Measurements from ENCODE around the gene COL18A1. TPM values are rescaled to one million over a fixed set of nuclear protein-coding genes. Genes with fewer than 3 reads are reported as not detected.

COL18A1 gene
- polyA plus RNA-seq, 2 of the 4 experiments (the other 2 are of a cell fraction) = 17.3 to 88.4 TPM

GRCh38 chr21:45504516-45505415 is 99.8 kb downstream of the COL18A1 start (continued):
- no peak for TF ChIP-seq EHF (CRISPR knock-in tag; IDR thresholded peaks at IDR 0.05)

GRCh38 chr21:45505416-45506021 is 100.6 kb downstream of the COL18A1 start:
- ChIA-PET CTCF (interaction anchor here (0.6 kb wide), 1 partner anchor 140 kb away, joined by 4 read pairs; no protein-coding TSS in a partner anchor), POLR2A (no interaction called here)
- Histone ChIP-seq H3K4me3 (no peak overlapping the region), H3K9me3 (no peaks in the 10 kb centered on the region), H3K4me2 (no peak overlapping the region), H3K27ac (no peak overlapping the region), H3K4me1 (no peaks in the 10 kb centered on the region)
- DNase-seq (ENCODE audit: low read depth in 1 of 2, low spot score in 1 of 2) (no peak), FAIRE-seq (no peak), ATAC-seq (no peak)
- no peak for TF ChIP-seq KDM1A (IDR thresholded peaks at IDR 0.05; ENCODE audit: low read depth)
- no peak for TF ChIP-seq SMC3 (IDR thresholded peaks at IDR 0.05)
- TF ChIP-seq EHF (CRISPR knock-in tag; IDR thresholded peaks at IDR 0.05) = no peak
- no peak for TF ChIP-seq HOXA7 (CRISPR knock-in tag; IDR thresholded peaks at IDR 0.05)
- no peak for TF ChIP-seq EP300 (IDR thresholded peaks at IDR 0.05)
- no peak for TF ChIP-seq NFE2L2 (conservative IDR thresholded peaks at IDR 0.05; ENCODE audit: low read length)
- TF ChIP-seq KDM5A (IDR thresholded peaks at IDR 0.05) = no peak
- 89% methylated on average over 15 of the region's 33 CpGs for WGBS (ENCODE audit: missing lambda C conversion rate)

DNA sequence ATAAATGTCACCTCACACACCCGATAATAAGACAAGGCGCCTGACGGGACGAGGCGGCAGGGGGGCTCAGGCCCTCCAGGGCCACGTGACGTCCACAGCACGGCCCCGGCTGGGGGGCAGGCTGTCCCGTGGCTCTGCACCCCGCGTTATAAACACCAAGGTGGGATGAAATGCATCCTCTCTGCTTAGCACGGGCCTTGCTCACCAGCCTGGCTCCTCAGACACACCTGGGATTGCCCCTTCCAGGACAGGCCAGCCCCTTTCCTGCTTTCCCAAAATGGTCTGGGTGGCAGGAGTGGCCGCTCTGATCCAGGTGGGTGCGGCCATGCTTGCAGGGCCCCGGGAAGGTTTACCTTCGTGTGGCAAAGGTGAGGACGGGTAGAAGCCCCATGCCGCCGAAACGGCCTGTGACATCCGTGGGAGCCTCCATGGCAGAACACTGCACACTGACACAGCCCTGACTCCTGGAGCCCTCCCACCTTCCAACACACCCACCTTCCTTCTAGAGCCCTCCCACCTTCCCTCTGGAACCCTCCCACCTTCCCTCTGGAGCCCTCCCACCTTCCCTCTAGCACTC is 101.4 kb downstream of the COL18A1 start:
- H3K4me1 ChIP-seq = no peaks in the 10 kb centered on the region
- H3K4me2 ChIP-seq = no peak overlapping the region
- TF ChIP-seq ZC3H11A (IDR thresholded peaks at IDR 0.05) (no peak), ZNF302 (CRISPR knock-in tag; IDR thresholded peaks at IDR 0.05) (no peak), CTCF (IDR thresholded peaks at IDR 0.05) (no peak), EP300 (IDR thresholded peaks at IDR 0.05) (no peak), FOXS1 (CRISPR knock-in tag; IDR thresholded peaks at IDR 0.05) (no peak), CBX2 (IDR thresholded peaks at IDR 0.05; ENCODE audit: borderline replicate concordance, low read depth) (no peak), ESRRA (IDR thresholded peaks at IDR 0.05; ENCODE audit: borderline replicate concordance, low read length) (no peak)
- CTCF ChIA-PET = no interaction called here
- no peaks in the 10 kb centered on the region for H3K9me3 ChIP-seq
- 81% methylated on average over 19 of the region's 22 CpGs for WGBS (ENCODE audit: missing lambda C conversion rate)
- POLR2A ChIA-PET = no interaction called here
- H3K4me3 ChIP-seq = no peak overlapping the region
- FAIRE-seq = no peak
- no peak for DNase-seq (ENCODE audit: low read depth in 1 of 2, low spot score in 1 of 2)
- H3K27ac ChIP-seq = no peak overlapping the region
- ATAC-seq = peak in 1 of 2 experiments; percentile 54; a peak in 4 of 6 replicates

- no peak for DNase-seq (ENCODE audit: low read depth in 1 of 2, low spot score in 1 of 2)
- Histone ChIP-seq H3K4me3 (no peak overlapping the region), H3K4me2 (no peak overlapping the region), H3K4me1 (no peaks in the 10 kb centered on the region), H3K9me3 (no peaks in the 10 kb centered on the region), H3K27ac (no peak overlapping the region)
- peak; percentile 4 to 7; a peak in 3 of 6 replicates for ATAC-seq
- 80% methylated on average over 4 of the region's 13 CpGs for WGBS (ENCODE audit: missing lambda C conversion rate)
- CTCF ChIA-PET = no interaction called here
- FAIRE-seq = no peak
- POLR2A ChIA-PET = no interaction called here
- TF ChIP-seq USF2 (IDR thresholded peaks at IDR 0.05) (no peak), SREBF2 (IDR thresholded peaks at IDR 0.05) (no peak), HOXB5 (CRISPR knock-in tag; IDR thresholded peaks at IDR 0.05) (no peak), FOXS1 (CRISPR knock-in tag; IDR thresholded peaks at IDR 0.05) (no peak), MYC (IDR thresholded peaks at IDR 0.05; ENCODE audit: borderline replicate concordance, low read length) (no peak), CBX2 (IDR thresholded peaks at IDR 0.05; ENCODE audit: borderline replicate concordance, low read depth) (no peak), EP300 (IDR thresholded peaks at IDR 0.05) (no peak), PHF8 (IDR thresholded peaks at IDR 0.05; ENCODE audit: borderline replicate concordance, low read depth) (no peak), BHLHE40 (IDR thresholded peaks at IDR 0.05; ENCODE audit: low read depth, low read length) (no peak), NFE2L2 (conservative IDR thresholded peaks at IDR 0.05; ENCODE audit: low read length) (no peak), CEBPB (IDR thresholded peaks at IDR 0.05) (no peak), MAZ (IDR thresholded peaks at IDR 0.05; ENCODE audit: borderline replicate concordance, low read depth, low read length) (no peak), JUNB (IDR thresholded peaks at IDR 0.05) (no peak), HEYL (CRISPR knock-in tag; IDR thresholded peaks at IDR 0.05) (no peak)
- TF ChIP-seq, protein P1, sequence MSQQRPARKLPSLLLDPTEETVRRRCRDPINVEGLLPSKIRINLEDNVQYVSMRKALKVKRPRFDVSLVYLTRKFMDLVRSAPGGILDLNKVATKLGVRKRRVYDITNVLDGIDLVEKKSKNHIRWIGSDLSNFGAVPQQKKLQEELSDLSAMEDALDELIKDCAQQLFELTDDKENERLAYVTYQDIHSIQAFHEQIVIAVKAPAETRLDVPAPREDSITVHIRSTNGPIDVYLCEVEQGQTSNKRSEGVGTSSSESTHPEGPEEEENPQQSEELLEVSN (IDR thresholded peaks at IDR 0.05; ENCODE audit: borderline replicate concordance, low read depth) = no peak
- TF ChIP-seq, protein P2, sequence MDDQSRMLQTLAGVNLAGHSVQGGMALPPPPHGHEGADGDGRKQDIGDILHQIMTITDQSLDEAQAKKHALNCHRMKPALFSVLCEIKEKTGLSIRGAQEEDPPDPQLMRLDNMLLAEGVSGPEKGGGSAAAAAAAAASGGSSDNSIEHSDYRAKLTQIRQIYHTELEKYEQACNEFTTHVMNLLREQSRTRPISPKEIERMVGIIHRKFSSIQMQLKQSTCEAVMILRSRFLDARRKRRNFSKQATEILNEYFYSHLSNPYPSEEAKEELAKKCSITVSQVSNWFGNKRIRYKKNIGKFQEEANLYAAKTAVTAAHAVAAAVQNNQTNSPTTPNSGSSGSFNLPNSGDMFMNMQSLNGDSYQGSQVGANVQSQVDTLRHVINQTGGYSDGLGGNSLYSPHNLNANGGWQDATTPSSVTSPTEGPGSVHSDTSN (IDR thresholded peaks at IDR 0.05) = no peak
Observed at GRCh38 chr21:45506836-45507522, 102.0 kb downstream of the COL18A1 start.

Measured in A549 (cell line).